GM12872 (cell line): Measurements from ENCODE around the gene XG.
A peak's percentile ranks its signal among the peaks of the same experiment; 100 is the strongest.
"Not testable (repeated sequence)": the region's sequence is repeated elsewhere in the genome, so short reads cannot be mapped to it uniquely, and the experiment has no call there.

Experiments used
- CTCF ChIP-seq: IDR thresholded peaks from 3 replicates; pipeline ENCODE4 v1.5.1; 2011; ENCODE audit warnings: low read depth, mild to moderate bottlenecking, low read length, moderate library complexity; ENCODE audit not compliant: insufficient read depth

XG gene

GRCh38 chrX:2751874-2752300 lies at the start of gene XG:
Gene XG (plus strand): TSS chrX:2752040. CDS start chrX:2752275, 235 bp downstream.
- TF ChIP-seq CTCF, result not testable (repeated sequence)

GRCh38 chrX:2703991-2704369 lies 47.9 kb upstream of the XG start:
- no peak for TF ChIP-seq CTCF

DNA sequence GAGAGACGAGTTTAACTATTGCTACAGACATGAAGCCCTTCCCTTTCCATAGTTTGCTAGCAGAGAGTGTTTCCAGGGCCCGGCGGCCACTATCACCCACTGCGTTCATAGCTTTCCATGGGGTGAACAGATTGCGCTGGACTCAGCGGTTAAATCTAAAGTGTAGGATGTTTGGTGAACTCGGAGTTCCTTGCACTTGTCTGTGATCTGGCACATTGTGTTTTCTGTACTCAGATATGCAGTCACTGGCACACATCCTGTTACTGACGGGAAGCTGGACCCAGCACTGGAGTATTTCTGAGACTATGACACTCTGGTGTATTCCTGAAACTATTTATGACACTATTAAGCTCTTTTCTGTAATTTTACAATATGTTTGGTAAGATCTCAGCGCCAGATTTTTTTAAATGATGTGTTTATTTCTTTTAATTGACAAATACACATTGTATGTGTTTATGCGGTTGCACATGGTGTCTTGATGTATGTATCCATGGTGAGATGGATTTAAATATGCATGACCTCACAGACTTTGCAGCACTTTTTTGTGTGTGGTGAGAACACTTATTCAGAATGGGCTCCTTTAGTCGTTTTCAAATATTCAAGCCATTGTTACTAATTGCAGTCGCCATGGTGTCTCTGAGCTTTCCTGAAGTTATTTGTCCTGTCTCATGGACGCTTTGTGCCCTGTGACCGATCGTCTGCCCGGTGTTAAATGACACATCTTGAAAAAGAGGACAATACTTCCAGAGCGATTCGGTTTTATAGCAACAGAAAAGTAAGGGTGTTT lies 46.6 kb upstream of the XG start:
- TF ChIP-seq CTCF, result no peak

DNA sequence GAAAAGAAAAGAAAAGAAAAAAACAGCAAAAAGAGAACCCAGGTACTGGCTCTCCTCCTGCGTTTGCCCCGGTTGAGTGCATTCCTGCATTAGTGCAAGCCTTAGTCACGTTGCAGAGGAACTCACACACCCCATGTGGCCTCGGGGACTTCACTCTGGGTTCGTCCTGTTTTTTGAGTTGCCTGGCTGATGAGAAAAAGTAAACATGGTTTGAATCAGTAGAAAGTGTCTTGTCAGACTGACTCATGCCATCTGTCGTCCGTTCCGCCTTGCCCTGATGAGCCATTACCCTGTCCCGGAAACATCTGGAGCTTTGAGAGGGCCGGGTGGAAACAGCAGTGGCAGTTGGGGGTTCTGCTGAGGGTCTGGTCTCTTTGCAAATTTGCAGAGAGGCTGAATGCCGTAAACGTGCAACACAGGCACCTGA lies 44.5 kb upstream of the XG start:
- 0 out of 3 replicates have a peak, but pooled peaks have one; percentile 1 for TF ChIP-seq CTCF

DNA sequence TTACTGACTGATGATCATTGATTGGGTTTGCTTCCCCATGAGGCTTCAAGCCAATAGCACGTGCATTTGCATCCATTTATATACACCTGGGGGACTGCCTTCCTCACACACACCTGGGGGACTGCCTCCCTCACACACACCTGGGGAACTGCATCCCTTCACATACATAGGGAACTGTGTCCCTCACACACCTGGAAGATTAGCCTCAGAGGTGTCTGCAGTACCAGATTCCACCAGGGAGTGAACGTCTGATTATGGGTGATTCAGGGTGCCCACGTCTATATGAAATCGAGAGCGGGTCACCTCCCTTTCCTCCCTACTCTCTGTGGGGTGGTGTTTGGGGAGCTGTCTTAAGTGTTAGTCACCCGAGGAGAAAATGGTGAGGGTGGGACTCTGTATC lies 43.8 kb upstream of the XG start:
- no peak; the same call in 2 of the 3 replicates for TF ChIP-seq CTCF

- no peak for TF ChIP-seq CTCF
These were observed 43.1 kb upstream of the XG start for GRCh38 chrX:2708592-2709188.

DNA sequence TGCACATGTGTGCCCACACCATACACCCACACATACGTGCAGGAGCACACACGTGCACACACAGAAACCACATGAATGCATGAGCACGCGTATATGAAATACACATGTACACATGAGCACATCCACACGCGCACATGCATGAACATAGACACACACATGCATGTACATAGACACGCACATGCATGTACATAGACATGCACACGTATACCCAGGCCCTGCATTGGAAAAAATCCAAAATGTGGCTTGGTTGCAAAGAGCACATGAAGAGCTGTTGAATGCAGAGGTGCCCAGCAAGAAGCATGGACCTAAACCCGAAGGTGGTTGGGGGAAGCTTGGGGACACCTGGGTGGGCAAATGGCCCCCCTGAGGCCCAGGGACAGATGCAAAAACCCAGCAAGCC lies 42.3 kb upstream of the XG start:
- TF ChIP-seq CTCF, result no peak
